Bronchus fibroblast of lung (primary cell): ENCODE data around the gene ANGEL1. TPM values are rescaled to one million over a fixed set of nuclear protein-coding genes. Genes with fewer than 3 reads are reported as not detected.

Experiments used
- total RNA-seq: library from RNA; depleted of rRNA; stranded (reverse); fragments of >200 nt; gene quantifications from 2 replicates; pipeline ENCODE4 v1.2.3, GENCODE V29; 2015

ANGEL1 gene
- 5.9 and 11.3 TPM in 2 replicates for total RNA-seq

DNA sequence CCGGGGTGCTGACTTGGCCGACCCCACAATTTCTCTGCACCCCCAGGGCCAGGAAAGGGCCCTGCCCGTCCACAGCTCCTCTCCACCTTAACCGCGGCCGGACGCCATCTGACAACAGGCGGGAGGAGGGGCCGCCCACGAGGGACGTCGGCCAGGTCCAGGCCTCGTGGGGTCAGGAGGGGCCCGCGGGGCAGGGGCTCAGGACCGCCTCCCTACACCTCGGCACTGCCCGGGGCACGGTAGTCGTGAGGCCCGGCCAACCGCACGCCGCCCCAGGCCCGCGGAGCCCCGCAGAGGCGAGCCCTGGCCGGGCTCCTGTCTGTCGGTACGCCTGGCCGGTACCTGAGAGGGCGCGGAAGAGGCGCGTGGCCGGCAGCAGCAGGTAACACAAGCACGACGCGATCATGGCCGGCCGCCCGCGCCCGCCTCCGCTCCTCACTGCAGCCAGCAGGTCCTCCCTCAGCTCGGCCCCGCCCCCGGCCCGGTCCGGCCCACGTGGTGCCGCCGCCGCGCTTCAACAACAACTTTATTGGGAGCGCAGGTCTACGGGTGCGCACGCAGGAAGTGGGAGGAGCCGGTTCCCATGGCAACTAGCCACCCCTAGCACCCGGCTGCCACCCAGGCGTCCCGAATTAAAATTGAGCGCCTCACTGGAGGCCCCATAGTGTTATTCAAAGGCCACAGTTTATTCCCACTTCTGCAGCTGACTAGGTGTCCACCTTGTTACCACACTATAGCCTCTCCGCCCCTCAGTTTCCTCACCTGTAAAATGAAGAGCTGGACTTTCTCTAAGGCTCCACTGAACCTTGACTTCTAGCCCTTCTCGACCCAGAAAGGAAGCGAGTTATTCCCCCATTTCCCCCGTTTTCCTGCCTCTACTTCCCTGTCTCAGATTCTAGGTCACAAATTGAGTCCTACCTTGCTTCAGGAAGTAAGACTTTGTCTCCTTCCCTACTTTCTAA lies at the start of gene ANGEL1:
Gene ANGEL1 (minus strand): TSS at position 461 of the 962 bp plus-strand sequence. CDS start 55 bp downstream, at position 406.

GRCh38 chr14:76826122-76826521 lies 13.4 kb upstream of the ANGEL1 start, which contains the start of gene LRRC74A:
TSS of gene LRRC74A (plus strand) at chr14:76826408. CDS start at chr14:76826698, 290 bp downstream.

GRCh38 chr14:76761136-76761959 lies 51.3 kb downstream of the ANGEL1 start, which contains the start of gene VASH1:
TSS of gene VASH1 (plus strand) at chr14:76761468. CDS start at chr14:76762822, 1,354 bp downstream.

Other genes starting within 250 kb of the ANGEL1 start
- gene VASH1, start 51.4 kb downstream of the ANGEL1 start, total RNA-seq: 3.1 and 4.0 TPM in 2 replicates
- not detected in 2 replicates for gene LRRC74A, start 13.5 kb upstream of the ANGEL1 start, total RNA-seq
- 28.6 and 29.9 TPM in 2 replicates for gene IRF2BPL, start 215.8 kb upstream of the ANGEL1 start, total RNA-seq